ENCODE results near the gene SYK. TPM values are rescaled to one million over a fixed set of nuclear protein-coding genes. Genes with fewer than 3 reads are reported as not detected.

SYK gene
- total RNA-seq, 1 experiment from 2014 or later, result 0.28 TPM

DNA sequence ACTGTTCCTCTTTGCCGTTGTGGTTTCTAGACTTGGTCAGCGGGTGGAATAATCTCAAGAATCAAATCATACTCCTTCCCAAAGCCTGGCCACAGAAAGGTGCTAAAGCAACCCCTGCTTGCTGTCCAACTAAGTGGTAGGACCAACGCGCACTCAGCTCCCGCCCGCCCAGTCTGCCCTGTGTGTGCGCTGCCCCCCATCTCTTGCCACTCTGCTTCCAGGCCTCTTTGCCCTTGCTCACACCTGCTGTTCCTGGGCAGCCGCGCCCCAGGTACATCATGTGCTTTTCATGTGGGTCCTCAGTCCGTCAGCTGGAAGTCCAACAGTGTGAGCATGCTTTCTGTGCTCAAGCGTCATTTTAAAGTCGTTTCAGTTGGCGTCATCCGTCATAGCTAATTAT lies 65.5 kb downstream of the SYK start:
- no TSS peak for BruUV-seq (replicated peaks)
- ATAC-seq, result no peak
- Histone ChIP-seq H3K4me1 (ENCODE audit: control insufficient read depth, insufficient read depth, low read length) (no peaks in the 10 kb centered on the region), H3K9me3 (ENCODE audit: control insufficient read depth, insufficient read depth, low read depth, low read length) (no peaks in the 10 kb centered on the region), H3K4me3 (ENCODE audit: low read depth in 2 of 2, low read length in 2 of 2) (no peak overlapping the region), H3K36me3 (ENCODE audit: control insufficient read depth, insufficient read depth, low read length) (no peaks in the 10 kb centered on the region), H3K27ac (ENCODE audit: low read length) (no peak overlapping the region), H3K27me3 (ENCODE audit: control insufficient read depth, insufficient read depth, low read length) (no peaks in the 10 kb centered on the region)
- in situ Hi-C loops (cut with HindIII; ENCODE audit: low pct_unique_long_range_greater_than_20kb, low sequenced_read_pairs) (no loop called here), intact Hi-C loops (cut with micrococcal nuclease; ENCODE audit: unreplicated experiment) (no loop called here)
- CTCF ChIA-PET, result no interaction called here
- POLR2A ChIA-PET, result no interaction called here
- TF ChIP-seq SIN3A (IDR thresholded peaks at IDR 0.05; ENCODE audit: borderline replicate concordance, insufficient read depth, low read depth, low read length) (no peak), TCF7L2 (IDR thresholded peaks at IDR 0.05; ENCODE audit: low read depth, low read length) (no peak), POLR2AphosphoS5 (IDR thresholded peaks at IDR 0.05; ENCODE audit: low read depth, low read length) (no peak)
- TF ChIP-seq, protein P1, sequence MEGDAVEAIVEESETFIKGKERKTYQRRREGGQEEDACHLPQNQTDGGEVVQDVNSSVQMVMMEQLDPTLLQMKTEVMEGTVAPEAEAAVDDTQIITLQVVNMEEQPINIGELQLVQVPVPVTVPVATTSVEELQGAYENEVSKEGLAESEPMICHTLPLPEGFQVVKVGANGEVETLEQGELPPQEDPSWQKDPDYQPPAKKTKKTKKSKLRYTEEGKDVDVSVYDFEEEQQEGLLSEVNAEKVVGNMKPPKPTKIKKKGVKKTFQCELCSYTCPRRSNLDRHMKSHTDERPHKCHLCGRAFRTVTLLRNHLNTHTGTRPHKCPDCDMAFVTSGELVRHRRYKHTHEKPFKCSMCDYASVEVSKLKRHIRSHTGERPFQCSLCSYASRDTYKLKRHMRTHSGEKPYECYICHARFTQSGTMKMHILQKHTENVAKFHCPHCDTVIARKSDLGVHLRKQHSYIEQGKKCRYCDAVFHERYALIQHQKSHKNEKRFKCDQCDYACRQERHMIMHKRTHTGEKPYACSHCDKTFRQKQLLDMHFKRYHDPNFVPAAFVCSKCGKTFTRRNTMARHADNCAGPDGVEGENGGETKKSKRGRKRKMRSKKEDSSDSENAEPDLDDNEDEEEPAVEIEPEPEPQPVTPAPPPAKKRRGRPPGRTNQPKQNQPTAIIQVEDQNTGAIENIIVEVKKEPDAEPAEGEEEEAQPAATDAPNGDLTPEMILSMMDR (IDR thresholded peaks at IDR 0.05), result no peak
- TF ChIP-seq, protein P2, sequence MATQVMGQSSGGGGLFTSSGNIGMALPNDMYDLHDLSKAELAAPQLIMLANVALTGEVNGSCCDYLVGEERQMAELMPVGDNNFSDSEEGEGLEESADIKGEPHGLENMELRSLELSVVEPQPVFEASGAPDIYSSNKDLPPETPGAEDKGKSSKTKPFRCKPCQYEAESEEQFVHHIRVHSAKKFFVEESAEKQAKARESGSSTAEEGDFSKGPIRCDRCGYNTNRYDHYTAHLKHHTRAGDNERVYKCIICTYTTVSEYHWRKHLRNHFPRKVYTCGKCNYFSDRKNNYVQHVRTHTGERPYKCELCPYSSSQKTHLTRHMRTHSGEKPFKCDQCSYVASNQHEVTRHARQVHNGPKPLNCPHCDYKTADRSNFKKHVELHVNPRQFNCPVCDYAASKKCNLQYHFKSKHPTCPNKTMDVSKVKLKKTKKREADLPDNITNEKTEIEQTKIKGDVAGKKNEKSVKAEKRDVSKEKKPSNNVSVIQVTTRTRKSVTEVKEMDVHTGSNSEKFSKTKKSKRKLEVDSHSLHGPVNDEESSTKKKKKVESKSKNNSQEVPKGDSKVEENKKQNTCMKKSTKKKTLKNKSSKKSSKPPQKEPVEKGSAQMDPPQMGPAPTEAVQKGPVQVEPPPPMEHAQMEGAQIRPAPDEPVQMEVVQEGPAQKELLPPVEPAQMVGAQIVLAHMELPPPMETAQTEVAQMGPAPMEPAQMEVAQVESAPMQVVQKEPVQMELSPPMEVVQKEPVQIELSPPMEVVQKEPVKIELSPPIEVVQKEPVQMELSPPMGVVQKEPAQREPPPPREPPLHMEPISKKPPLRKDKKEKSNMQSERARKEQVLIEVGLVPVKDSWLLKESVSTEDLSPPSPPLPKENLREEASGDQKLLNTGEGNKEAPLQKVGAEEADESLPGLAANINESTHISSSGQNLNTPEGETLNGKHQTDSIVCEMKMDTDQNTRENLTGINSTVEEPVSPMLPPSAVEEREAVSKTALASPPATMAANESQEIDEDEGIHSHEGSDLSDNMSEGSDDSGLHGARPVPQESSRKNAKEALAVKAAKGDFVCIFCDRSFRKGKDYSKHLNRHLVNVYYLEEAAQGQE (IDR thresholded peaks at IDR 0.05; ENCODE audit: insufficient read depth in 1 of 2, low read depth in 2 of 2, low read length in 1 of 2), result no peak
- no peak for DNase-seq (ENCODE audit: low read depth, low spot score)

DNA sequence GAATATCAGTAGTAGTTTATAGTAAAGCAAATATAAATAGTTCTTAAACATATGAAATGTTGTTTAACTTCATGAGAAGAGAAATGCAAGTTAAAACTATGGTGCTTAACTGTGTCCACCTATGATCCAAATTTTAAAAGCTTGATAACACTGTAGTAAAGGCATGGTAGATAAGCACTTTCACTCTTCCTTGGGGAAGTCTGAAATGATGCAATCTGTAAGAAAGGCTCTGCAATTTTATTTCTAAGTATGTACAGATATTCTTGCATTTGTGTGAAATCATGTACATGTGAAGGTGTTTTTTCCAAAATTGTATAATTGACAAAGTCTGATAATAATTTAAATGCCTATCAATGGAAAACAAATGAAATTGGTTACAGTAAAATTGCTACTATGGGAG lies 66.9 kb downstream of the SYK start:
- intact Hi-C loops (cut with micrococcal nuclease; ENCODE audit: unreplicated experiment), result no loop called here
- TF ChIP-seq TCF7L2 (IDR thresholded peaks at IDR 0.05; ENCODE audit: low read depth, low read length), result no peak
- no peak for TF ChIP-seq POLR2AphosphoS5 (IDR thresholded peaks at IDR 0.05; ENCODE audit: low read depth, low read length)
- TF ChIP-seq, protein P1 (IDR thresholded peaks at IDR 0.05), result no peak
- TF ChIP-seq, protein P2 (IDR thresholded peaks at IDR 0.05; ENCODE audit: insufficient read depth in 1 of 2, low read depth in 2 of 2, low read length in 1 of 2), result no peak
- no peak for TF ChIP-seq SIN3A (IDR thresholded peaks at IDR 0.05; ENCODE audit: borderline replicate concordance, insufficient read depth, low read depth, low read length)
- H3K27me3 ChIP-seq (ENCODE audit: control insufficient read depth, insufficient read depth, low read length), result no peaks in the 10 kb centered on the region
- BruUV-seq (replicated peaks), result no TSS peak
- in situ Hi-C loops (cut with HindIII; ENCODE audit: low pct_unique_long_range_greater_than_20kb, low sequenced_read_pairs), result no loop called here
- H3K36me3 ChIP-seq (ENCODE audit: control insufficient read depth, insufficient read depth, low read length), result no peaks in the 10 kb centered on the region
- DNase-seq (ENCODE audit: low read depth, low spot score) (no peak), ATAC-seq (no peak)
- no peaks in the 10 kb centered on the region for H3K4me1 ChIP-seq (ENCODE audit: control insufficient read depth, insufficient read depth, low read length)
- no peak overlapping the region for H3K4me3 ChIP-seq (ENCODE audit: low read depth in 2 of 2, low read length in 2 of 2)
- no peak overlapping the region for H3K27ac ChIP-seq (ENCODE audit: low read length)
- no peaks in the 10 kb centered on the region for H3K9me3 ChIP-seq (ENCODE audit: control insufficient read depth, insufficient read depth, low read depth, low read length)
- CTCF ChIA-PET, result no interaction called here
- POLR2A ChIA-PET, result no interaction called here
